ENCODE measurements around the gene MRPL45. TPM values are rescaled to one million over a fixed set of nuclear protein-coding genes. Genes with fewer than 3 reads are reported as not detected.

The MRPL45 gene
- total RNA-seq, 1 experiment from 2014 or later: 60.3 TPM

GRCh38 chr17:38328620-38329019, 31.7 kb downstream of the MRPL45 start (continued):
- TF ChIP-seq ZSCAN18 (CRISPR knock-in tag; IDR thresholded peaks at IDR 0.05) (no peak), PRRX2 (CRISPR knock-in tag; IDR thresholded peaks at IDR 0.05) (no peak), ZNF423 (CRISPR knock-in tag; IDR thresholded peaks at IDR 0.05) (no peak), ESRRA (CRISPR knock-in tag; IDR thresholded peaks at IDR 0.05; ENCODE audit: borderline replicate concordance) (no peak), ZNF219 (CRISPR knock-in tag; IDR thresholded peaks at IDR 0.05; ENCODE audit: borderline replicate concordance) (no peak)

- Mint-ChIP-seq H3K36me3 (no peaks in the 10 kb centered on the region), H3K27me3 (ENCODE audit: low read depth) (no peaks in the 10 kb centered on the region), H3K4me1 (peaks cover 35% of the 10 kb centered on the region), H3K27ac (0 out of 2 replicates have a peak overlapping the region, but pooled peaks have one; percentile 54), H3K4me3 (no peak overlapping the region), H3K9me3 (no peaks in the 10 kb centered on the region)
- CTCF ChIA-PET: interaction anchor here (1.8 to 10.4 kb wide), 2 partner anchors 16 to 85 kb away, joined by 8 to 221 read pairs; partner anchors contain the start of gene GPR179
- DNase-seq (ENCODE audit: low spot score): no peak
- POLR2A ChIA-PET: interaction anchor here (0.6 kb wide), 2 partner anchors 57 to 90 kb away, joined by 3 read pairs; no protein-coding TSS in a partner anchor
- ATAC-seq: no peak
- TF ChIP-seq RELA (CRISPR knock-in tag; IDR thresholded peaks at IDR 0.05; ENCODE audit: borderline replicate concordance) (no peak), ATF6 (CRISPR knock-in tag; IDR thresholded peaks at IDR 0.05) (no peak), CDX4 (CRISPR knock-in tag; IDR thresholded peaks at IDR 0.05; ENCODE audit: borderline replicate concordance) (no peak), FOXP1 (CRISPR knock-in tag; IDR thresholded peaks at IDR 0.05; ENCODE audit: borderline replicate concordance) (no peak), CREB1 (CRISPR knock-in tag; IDR thresholded peaks at IDR 0.05) (no peak), ZNF219 (CRISPR knock-in tag; IDR thresholded peaks at IDR 0.05; ENCODE audit: borderline replicate concordance) (no peak), NR3C1 (CRISPR knock-in tag; conservative IDR thresholded peaks at IDR 0.05; ENCODE audit: low read depth) (no peak), SP1 (CRISPR knock-in tag; conservative IDR thresholded peaks at IDR 0.05) (no peak)
Observed at GRCh38 chr17:38329284-38329683, 32.3 kb downstream of the MRPL45 start.

GRCh38 chr17:38329808-38330730, 33.1 kb downstream of the MRPL45 start:
- Mint-ChIP-seq H3K27me3 (ENCODE audit: low read depth) (no peaks in the 10 kb centered on the region), H3K4me1 (peaks cover 29% of the 10 kb centered on the region), H3K27ac (peak overlapping the region; percentile 13; the same call in 1 of the 2 replicates), H3K4me3 (no peak overlapping the region), H3K9me3 (no peaks in the 10 kb centered on the region), H3K36me3 (no peaks in the 10 kb centered on the region)
- POLR2A ChIA-PET: interaction anchor here (0.6 kb wide), 1 partner anchor 89 kb away, joined by 3 read pairs; no protein-coding TSS in a partner anchor
- no peak for DNase-seq (ENCODE audit: low spot score)
- CTCF ChIA-PET: interaction anchor here (1.0 to 10.4 kb wide), 7 partner anchors 6 to 228 kb away, joined by 3 to 221 read pairs (median 13); partner anchors contain the start of gene GPR179
- no peak for ATAC-seq
- TF ChIP-seq NFE2L1 (CRISPR knock-in tag; IDR thresholded peaks at IDR 0.05): no peak
- no peak for TF ChIP-seq TCF7 (CRISPR knock-in tag; IDR thresholded peaks at IDR 0.05; ENCODE audit: low read depth)
- no peak for TF ChIP-seq ZNF121 (CRISPR knock-in tag; IDR thresholded peaks at IDR 0.05)
- TF ChIP-seq HMGA2 (CRISPR knock-in tag; IDR thresholded peaks at IDR 0.05): no peak
- no peak for TF ChIP-seq IRF1 (CRISPR knock-in tag; IDR thresholded peaks at IDR 0.05)
- TF ChIP-seq ERG (CRISPR knock-in tag; IDR thresholded peaks at IDR 0.05): no peak
- TF ChIP-seq FOXP1 (CRISPR knock-in tag; IDR thresholded peaks at IDR 0.05; ENCODE audit: borderline replicate concordance): no peak
- no peak for TF ChIP-seq HMGXB4 (CRISPR knock-in tag; IDR thresholded peaks at IDR 0.05)
- no peak for TF ChIP-seq PRRX2 (CRISPR knock-in tag; IDR thresholded peaks at IDR 0.05)
- no peak for TF ChIP-seq MAX (CRISPR knock-in tag; IDR thresholded peaks at IDR 0.05)
- no peak for TF ChIP-seq E2F4 (CRISPR knock-in tag; IDR thresholded peaks at IDR 0.05; ENCODE audit: borderline replicate concordance, low read depth)
- no peak for TF ChIP-seq MYBL2 (CRISPR knock-in tag; IDR thresholded peaks at IDR 0.05)
